ENCODE results near the gene ZC3H12A. TPM values are rescaled to one million over a fixed set of nuclear protein-coding genes. Genes with fewer than 3 reads are reported as not detected.

ZC3H12A gene
- total RNA-seq, 1 experiment from 2014 or later = 6.7 TPM

GRCh38 chr1:37438869-37439343 lies 35.5 kb upstream of the ZC3H12A start:
- Histone ChIP-seq H3K4me2 (ENCODE audit: insufficient read depth, insufficient read length, low read length) (no peak overlapping the region), H3K23me2 (ENCODE audit: insufficient read length, low read depth, low read length, poor library complexity, severe bottlenecking) (no peaks in the 10 kb centered on the region), H3K23ac (ENCODE audit: insufficient read length, low read depth, low read length) (no peak overlapping the region), H2BK12ac (ENCODE audit: insufficient read length, low read depth, low read length) (no peak overlapping the region), H3K27me3 (ENCODE audit: insufficient read depth, low read length) (no peaks in the 10 kb centered on the region), H2BK5ac (ENCODE audit: insufficient read length, low read length) (no peak overlapping the region), H4K5ac (ENCODE audit: insufficient read length, low read depth, low read length) (no peak overlapping the region), H3K18ac (ENCODE audit: insufficient read length, low read depth, low read length) (no peak overlapping the region), H3K56ac (ENCODE audit: insufficient read length, low read depth, low read length) (no peak overlapping the region), H2BK15ac (ENCODE audit: low read depth, low read length) (no peak overlapping the region), H2BK20ac (ENCODE audit: low read depth, low read length, poor library complexity, severe bottlenecking) (no peak overlapping the region), H3K79me2 (ENCODE audit: insufficient read depth, low read length) (no peaks in the 10 kb centered on the region), H3K79me1 (ENCODE audit: insufficient read depth, low read depth, low read length, poor library complexity, severe bottlenecking) (no peaks in the 10 kb centered on the region), H3T11ph (ENCODE audit: low read length) (no peak overlapping the region), H3K9me3 (ENCODE audit: control insufficient read depth, low read depth, low read length) (no peaks in the 10 kb centered on the region), H3K4ac (ENCODE audit: low read depth, low read length) (no peak overlapping the region), H4K8ac (replicated peaks; ENCODE audit: insufficient read length, low read depth, low read length) (no peak overlapping the region), H3K4me1 (ENCODE audit: insufficient read depth, low read length) (no peaks in the 10 kb centered on the region), H3K9ac (ENCODE audit: extremely low read depth, insufficient read length, low read length) (no peak overlapping the region), H3K27ac (ENCODE audit: insufficient read length, low read depth, low read length) (no peak overlapping the region), H3K14ac (ENCODE audit: insufficient read depth, low read length) (no peak overlapping the region), H4K20me1 (ENCODE audit: control insufficient read depth, insufficient read depth, insufficient read length) (no peaks in the 10 kb centered on the region), H4K91ac (ENCODE audit: insufficient read length, low read depth, low read length) (no peak overlapping the region), H2BK120ac (ENCODE audit: low read depth, low read length, poor library complexity, severe bottlenecking) (no peak overlapping the region), H2AFZ (ENCODE audit: low read length) (no peak overlapping the region), H2AK5ac (ENCODE audit: insufficient read length, low read length) (no peak overlapping the region)
- WGBS (ENCODE audit: extremely low coverage, insufficient read length, low lambda C conversion rate) = no CpG with 5 or more reads among the region's 4 CpGs
- Mint-ChIP-seq H3K4me1 (peaks cover 17 to 34% of the 10 kb centered on the region in 2 experiments), H3K9me3 (peaks cover 0 to 7% of the 10 kb centered on the region in 2 experiments; a peak in 2 of 5 replicates), H3K36me3 (ENCODE audit: insufficient read depth in 1 of 3, low read depth in 3 of 3) (no peaks in the 10 kb centered on the region), H3K27me3 (ENCODE audit: low read depth) (peaks cover 76% of the 10 kb centered on the region), H3K4me3 (no peak overlapping the region; a peak in 1 of 5 replicates), H3K27ac (no peak overlapping the region; a peak in 1 of 7 replicates)
- peak; percentile 41 for DNase-seq
- TF ChIP-seq CTCF (conservative IDR thresholded peaks at IDR 0.05) = no peak

All from H9 (cell line).